GM21723 (cell line): ENCODE data around the gene NAV1.
"Not testable (repeated sequence)": the region's sequence is repeated elsewhere in the genome, so short reads cannot be mapped to it uniquely, and the experiment has no call there.

Source experiments
- ATAC-seq: cut with Tn5 transposase; IDR thresholded peaks from one replicate; pipeline ENCODE4 v1.9.1; 2021; ENCODE audit warnings: mild to moderate bottlenecking, moderate library complexity; ENCODE audit not compliant: unreplicated experiment

The NAV1 gene

DNA sequence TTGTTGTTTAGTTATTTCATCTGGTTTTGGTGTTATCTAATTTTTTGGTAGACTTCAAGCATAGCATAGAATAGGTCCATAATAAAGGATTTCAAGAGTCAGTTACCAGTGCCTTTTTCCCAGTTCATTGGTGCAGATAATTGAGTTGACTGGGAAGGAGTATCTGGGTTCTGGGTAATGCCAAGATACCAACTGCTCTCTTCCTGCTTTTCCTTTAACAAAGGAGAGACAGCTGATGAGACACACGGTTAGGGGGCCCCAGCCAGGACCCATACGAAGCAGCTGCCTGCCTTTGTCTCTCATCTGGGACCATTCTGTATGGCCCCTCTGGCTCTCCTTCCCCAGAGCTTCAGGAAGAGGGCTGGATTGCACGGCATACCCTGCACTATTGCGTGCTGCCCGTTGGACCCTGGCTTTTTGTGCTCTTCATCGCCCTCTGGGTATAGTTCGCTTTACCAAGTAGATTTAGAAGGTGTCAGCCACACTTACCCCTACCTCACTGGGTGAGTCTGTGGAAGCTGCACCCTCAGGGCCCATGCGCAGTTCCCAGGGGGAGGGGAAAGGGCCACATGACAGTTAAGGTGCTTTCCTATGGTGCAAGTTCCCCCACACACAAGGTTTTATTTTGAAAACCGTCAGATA, 7.0 kb downstream of the NAV1 start:
- ATAC-seq, result no peak

DNA sequence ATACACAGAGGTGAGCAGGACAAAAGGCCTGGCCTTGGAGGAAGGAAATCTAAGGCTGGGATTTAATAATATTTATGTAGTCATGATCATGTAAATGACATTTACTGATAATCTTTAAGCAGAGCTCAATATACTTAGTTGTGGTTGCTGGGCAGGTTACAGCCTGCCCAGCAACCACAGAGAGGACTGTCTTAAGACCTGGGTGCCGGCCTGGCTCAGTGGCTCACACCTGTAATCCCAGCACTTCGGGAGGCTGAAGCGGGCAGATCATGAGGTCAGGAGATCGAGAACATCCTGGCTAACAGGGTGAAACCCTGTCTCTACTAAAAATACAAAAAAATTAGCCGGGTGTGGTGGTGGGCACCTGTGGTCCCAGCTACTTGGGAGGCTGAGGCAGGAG, 10.6 kb downstream of the NAV1 start:
- not testable (repeated sequence) for ATAC-seq

DNA sequence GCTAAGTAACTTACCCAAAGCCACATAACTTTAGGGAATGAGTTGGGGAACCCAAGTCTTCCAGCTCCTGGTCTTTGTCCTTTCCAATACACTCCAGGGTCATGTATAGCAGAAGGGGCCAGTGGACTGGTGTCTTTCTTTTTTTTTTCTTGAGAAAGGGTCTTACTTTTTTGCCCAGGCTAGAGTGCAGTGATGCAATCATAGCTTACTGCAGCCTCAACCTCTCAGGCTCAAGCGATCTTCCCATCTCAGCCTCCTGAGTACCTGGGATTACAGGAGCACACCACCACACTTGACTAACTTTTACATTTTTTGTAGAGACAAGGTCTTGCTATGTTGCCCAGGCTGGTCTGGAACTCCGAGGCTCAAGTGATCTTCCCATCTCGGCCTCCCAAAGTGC, 12.2 kb downstream of the NAV1 start:
- no peak for ATAC-seq

- ATAC-seq, result no peak
These were observed 13.2 kb downstream of the NAV1 start for GRCh38 chr1:201551877-201552731.

- ATAC-seq, result no peak
These were observed 14.0 kb downstream of the NAV1 start for GRCh38 chr1:201552941-201553351.

GRCh38 chr1:201553496-201554189, 14.7 kb downstream of the NAV1 start:
- no peak for ATAC-seq

- no peak for ATAC-seq
These were observed 15.3 kb downstream of the NAV1 start for GRCh38 chr1:201554190-201554600.

GRCh38 chr1:201554789-201555592, 16.1 kb downstream of the NAV1 start:
- no peak for ATAC-seq

- ATAC-seq, result no peak
These were observed 16.6 kb downstream of the NAV1 start for GRCh38 chr1:201555593-201555945.

GRCh38 chr1:201556841-201557571, 18.1 kb downstream of the NAV1 start:
- ATAC-seq, result no peak

- no peak for ATAC-seq
These were observed 18.6 kb downstream of the NAV1 start for GRCh38 chr1:201557572-201557958.

DNA sequence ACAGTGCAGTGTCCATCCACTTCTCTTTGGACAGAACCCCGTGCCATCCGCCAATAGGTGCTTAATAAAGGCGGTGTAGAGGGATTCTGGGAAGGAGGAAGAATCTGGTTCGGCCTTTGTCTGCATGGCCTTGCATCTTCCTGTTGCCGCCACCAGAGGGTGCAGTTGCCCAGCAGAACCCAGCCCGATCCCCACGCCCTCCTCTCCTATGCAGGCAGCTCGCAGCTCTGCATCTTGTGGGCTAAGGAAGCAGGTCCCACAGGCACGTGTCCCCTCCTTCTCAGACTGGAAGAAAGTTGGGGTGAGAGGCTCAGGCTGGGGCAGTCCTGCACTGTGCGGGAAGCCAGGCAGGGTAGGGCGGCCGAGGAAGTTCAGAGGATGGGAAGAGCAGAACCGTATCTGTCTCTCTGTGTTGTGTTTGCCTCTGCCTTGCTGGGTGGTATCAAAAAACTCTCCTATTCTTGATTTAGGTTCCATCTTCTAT, 20.8 kb downstream of the NAV1 start:
- ATAC-seq, result peak; percentile 83

DNA sequence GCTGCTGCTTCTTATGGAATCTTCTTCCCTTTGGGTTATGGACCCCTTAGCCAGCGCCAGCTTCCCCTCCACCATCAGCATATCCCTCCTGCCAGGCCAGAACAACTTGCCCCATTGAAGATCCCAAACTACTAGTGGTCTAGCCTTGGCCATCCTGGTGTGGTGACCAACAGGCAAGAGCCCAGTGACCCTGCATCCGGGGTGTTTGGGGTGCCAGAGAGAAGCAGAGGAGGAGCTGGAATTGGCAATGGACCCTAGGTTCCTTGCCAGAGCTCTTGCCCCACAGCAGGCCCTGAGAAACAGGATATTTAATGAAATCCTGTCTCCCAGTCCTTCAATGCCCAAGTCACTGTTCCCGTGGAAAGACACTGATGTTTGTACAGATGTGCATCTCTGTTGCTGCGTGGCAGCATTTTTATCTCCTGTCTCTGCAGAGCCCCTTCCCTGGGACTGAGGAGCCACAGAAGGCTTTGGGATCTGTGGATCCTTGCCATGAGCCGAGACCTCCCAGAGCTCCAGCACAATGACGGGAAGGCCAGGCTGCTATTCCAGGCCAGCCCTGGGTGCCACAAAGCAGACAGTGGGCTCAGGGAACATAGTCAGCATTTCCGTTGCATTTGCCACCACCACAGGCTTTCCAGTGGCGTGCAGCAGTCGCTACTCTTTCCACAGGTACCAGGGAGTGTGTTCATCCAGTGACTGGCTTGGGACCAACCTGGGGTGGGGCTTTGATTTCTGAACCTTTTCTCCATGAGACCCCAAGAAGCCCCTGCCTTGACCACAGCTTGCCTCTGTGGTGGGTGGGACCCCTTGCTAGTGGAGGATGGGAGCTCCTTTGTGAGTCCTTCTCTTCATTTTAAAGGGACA, 21.6 kb downstream of the NAV1 start:
- ATAC-seq, result no peak

DNA sequence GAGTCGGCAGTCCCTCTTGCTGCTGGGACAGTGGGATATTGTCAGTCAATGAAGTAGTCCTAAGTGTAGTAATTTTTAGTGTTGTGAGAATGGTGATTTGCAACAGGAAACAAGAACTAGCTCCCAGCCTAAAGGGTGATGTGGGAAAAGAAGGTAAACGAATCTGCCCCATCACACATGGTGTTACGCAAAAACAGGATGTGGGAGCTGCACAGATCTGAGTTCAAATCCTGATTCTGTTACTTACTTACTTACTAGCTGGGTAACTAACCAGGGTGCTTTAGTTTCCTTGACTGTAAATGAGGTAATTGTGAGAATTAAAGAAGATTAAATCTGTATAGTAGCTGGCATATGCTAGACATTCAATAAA, 22.3 kb downstream of the NAV1 start:
- no peak for ATAC-seq

GRCh38 chr1:201561601-201562000, 22.7 kb downstream of the NAV1 start:
- no peak for ATAC-seq

- no peak for ATAC-seq
These were observed 23.3 kb downstream of the NAV1 start for GRCh38 chr1:201562257-201562656.

DNA sequence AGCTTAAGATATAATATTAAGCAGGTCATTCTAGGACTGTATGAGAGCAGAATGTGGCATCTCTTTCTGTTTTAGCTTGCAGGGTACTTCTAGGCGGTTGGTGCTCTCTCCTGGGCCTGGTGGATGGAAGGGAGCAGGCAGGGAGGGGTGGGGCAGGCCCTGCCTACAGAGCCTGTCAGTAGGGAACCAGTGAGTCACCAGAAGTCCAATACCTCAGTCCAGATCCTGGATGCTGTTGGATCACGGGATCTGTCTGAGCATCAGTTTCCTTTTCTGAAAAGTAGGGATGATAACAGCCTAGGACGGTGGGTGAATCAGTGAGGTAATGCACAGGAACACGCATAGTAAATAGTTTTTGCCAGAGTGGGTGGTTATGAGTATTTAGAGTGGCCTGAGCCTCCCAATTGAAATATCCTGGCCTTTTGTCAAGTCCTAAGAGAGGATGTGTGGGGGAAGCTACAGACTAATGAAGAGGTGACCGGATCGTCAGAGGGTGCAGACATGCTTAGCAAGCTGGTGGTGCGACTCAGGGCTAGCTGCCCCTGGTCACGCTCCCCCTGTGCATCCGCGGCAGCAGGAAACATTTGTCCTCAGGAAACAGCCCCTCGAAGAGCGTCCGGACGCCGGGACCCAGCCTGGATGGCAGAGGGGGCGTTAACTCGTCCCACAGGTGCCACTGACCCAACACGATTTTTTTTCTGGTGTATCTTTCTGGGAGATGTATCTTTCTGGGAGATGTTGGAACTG, 23.9 kb downstream of the NAV1 start:
- no peak for ATAC-seq

- ATAC-seq, result no peak
These were observed 24.5 kb downstream of the NAV1 start for GRCh38 chr1:201563406-201563780.

DNA sequence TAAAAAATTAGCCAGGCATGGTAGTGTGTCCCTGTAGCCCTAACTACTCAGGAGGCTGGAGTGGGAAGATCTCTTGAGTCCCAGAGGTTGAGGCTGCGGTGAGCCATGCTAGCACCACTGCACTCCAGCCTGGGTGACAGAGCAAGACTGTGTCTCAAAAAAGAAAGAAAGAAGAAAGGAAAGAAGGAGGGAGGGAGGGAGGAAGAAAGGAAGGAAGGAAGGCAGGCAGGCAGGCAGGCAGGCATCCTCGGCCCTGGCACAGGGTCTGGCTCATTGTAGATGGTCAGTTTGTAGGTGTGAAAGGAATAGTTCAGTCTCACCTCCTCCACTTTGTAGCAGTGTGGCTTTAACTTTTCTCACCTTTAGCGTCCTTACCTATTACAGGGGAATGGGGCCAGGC, 25.0 kb downstream of the NAV1 start:
- ATAC-seq, result no peak
